ENCODE results near the gene ADSS2.

ADSS2 gene

DNA sequence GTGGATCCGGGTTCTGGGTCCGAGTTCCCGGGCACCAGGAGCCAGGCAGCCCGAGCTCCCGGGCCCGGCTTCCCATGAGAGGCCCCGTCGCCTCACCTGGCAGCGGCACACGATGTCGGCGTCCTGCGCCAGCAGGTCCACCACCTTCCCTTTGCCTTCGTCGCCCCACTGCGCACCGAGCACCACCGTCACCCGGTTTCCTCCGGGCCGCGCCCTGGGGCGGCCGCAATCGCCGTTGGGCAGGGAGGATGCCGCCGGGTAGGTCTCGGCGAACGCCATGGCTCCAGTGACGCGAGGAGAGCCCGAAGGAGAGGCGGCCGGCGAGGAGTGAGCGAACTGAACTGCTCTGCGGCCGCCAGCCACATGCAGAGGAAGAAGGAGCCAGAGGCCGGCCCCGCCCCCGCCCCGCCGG is at the start of gene ADSS2:
Gene ADSS2 (minus strand): TSS at position 371 of the 412 bp plus-strand sequence. CDS start 92 bp downstream, at position 279.
- no peak for TF ChIP-seq CTCF (IDR thresholded peaks at IDR 0.05)

DNA sequence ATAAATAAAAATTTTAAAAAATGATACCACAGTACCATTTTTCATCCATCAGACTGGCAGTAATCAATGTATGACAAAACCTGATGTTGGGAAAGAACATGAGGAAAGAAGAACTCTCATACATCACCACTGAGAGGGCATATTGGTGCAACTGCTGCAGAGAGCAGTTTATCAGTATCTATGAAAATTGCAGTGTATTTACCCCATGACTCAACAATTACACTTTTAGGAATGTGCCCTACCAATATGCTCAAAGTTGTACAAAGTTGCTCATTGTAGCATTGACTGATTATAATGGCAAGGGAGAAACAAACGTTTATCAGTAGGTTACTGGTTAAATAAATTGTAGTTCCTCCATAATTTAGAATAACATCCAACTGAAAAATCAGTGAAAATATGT is 46.1 kb upstream of the ADSS2 start:
- TF ChIP-seq CTCF (IDR thresholded peaks at IDR 0.05), result no peak

- TF ChIP-seq CTCF (IDR thresholded peaks at IDR 0.05), result no peak
Measured at GRCh38 chr1:244496186-244496585, 44.5 kb upstream of the ADSS2 start.

- TF ChIP-seq CTCF (IDR thresholded peaks at IDR 0.05), result no peak
Measured at GRCh38 chr1:244494653-244495052, 42.9 kb upstream of the ADSS2 start.

DNA sequence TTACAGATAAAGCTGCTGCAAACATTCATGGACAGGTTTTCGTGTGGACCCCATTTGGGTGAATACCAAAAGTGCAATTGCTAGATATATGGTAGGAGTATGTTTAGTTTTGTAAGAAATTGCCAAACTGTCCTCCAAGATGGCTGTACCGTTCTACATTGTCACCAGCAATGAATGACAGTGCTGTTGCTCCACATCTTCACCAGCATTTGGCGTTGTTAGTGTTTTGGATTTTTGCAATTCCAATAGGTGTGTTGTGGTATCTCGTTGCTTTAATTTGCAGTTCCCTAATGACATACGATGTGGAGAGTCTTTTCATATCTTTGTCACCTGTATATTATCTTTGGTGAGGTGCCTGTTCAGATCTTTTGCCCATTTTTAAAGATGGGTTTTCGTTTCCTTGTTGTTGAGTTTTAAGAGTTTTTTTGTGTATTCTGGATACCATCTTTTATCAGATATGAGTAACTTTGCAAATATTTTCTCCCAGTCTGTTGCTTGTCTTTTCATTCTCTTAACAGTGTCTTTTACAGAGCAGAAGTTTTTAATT is 21.4 kb upstream of the ADSS2 start:
- no peak for TF ChIP-seq CTCF (IDR thresholded peaks at IDR 0.05)

DNA sequence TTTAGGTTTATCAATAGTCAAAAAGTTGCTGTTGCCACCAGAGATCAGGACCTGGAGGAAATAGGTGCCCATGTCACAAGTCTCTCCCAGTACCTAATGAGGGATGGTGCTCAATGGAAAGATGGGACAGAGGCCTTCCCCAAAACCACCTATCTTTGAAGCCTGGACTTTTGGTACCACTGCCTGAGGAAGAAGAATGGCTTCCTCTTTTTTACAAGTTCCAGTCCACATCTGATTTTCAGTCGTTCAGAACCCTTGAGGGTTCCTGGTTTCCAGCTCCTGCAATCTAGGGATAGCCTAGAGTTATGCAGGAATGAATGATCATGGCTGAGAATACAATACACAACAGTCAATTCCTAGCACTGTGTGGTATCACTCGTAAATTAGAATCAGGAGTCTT is 15.0 kb upstream of the ADSS2 start:
- no peak for TF ChIP-seq CTCF (IDR thresholded peaks at IDR 0.05)

- no peak for TF ChIP-seq CTCF (IDR thresholded peaks at IDR 0.05)
Measured at GRCh38 chr1:244461245-244462071, 9.7 kb upstream of the ADSS2 start, which contains the start of gene CATSPERE. TSS of gene CATSPERE (plus strand) at chr1:244461273. CDS start at chr1:244461430, 157 bp downstream.

Data from LNCAP (cell line).